ENCODE data around the gene NTHL1.

Gene NTHL1

DNA sequence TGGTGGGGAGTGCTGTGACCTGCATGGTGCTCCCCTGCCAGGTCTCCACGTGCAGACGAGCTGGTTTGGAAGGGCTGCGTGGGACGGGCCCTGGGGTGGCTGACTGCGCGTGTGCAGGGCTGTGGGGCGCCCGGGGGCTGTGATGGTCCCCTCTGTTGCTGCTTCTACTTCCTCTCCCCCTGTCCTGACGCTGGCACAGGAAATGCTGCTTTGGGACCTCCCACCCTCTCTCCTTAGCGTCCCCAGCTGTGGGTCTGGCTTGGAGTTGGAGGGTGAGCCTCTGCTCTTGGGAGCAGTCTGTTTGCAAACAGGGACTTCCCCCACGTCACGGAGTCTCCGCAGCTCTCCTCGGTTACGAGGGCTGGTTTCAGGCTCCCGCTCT, 35.3 kb upstream of the NTHL1 start:
- TF ChIP-seq TAF1 (IDR thresholded peaks at IDR 0.05; ENCODE audit: borderline replicate concordance, insufficient read depth, low read length): no peak
- no peak for TF ChIP-seq POLR2AphosphoS5 (IDR thresholded peaks at IDR 0.05; ENCODE audit: low read depth, low read length)

- TF ChIP-seq POLR2AphosphoS5 (IDR thresholded peaks at IDR 0.05; ENCODE audit: low read depth, low read length): no peak
- TF ChIP-seq, protein P1, sequence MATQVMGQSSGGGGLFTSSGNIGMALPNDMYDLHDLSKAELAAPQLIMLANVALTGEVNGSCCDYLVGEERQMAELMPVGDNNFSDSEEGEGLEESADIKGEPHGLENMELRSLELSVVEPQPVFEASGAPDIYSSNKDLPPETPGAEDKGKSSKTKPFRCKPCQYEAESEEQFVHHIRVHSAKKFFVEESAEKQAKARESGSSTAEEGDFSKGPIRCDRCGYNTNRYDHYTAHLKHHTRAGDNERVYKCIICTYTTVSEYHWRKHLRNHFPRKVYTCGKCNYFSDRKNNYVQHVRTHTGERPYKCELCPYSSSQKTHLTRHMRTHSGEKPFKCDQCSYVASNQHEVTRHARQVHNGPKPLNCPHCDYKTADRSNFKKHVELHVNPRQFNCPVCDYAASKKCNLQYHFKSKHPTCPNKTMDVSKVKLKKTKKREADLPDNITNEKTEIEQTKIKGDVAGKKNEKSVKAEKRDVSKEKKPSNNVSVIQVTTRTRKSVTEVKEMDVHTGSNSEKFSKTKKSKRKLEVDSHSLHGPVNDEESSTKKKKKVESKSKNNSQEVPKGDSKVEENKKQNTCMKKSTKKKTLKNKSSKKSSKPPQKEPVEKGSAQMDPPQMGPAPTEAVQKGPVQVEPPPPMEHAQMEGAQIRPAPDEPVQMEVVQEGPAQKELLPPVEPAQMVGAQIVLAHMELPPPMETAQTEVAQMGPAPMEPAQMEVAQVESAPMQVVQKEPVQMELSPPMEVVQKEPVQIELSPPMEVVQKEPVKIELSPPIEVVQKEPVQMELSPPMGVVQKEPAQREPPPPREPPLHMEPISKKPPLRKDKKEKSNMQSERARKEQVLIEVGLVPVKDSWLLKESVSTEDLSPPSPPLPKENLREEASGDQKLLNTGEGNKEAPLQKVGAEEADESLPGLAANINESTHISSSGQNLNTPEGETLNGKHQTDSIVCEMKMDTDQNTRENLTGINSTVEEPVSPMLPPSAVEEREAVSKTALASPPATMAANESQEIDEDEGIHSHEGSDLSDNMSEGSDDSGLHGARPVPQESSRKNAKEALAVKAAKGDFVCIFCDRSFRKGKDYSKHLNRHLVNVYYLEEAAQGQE (IDR thresholded peaks at IDR 0.05; ENCODE audit: insufficient read depth in 1 of 2, low read depth in 2 of 2, low read length in 2 of 2): no peak
- TF ChIP-seq SIN3A (IDR thresholded peaks at IDR 0.05; ENCODE audit: borderline replicate concordance, insufficient read depth, low read length): no peak
- peak; percentile 16 for TF ChIP-seq FOXP2 (optimal IDR thresholded peaks at IDR 0.05; ENCODE audit: borderline replicate concordance, extremely low read depth, extremely low read length, insufficient read depth)
Observed at GRCh38 chr16:2082171-2082982, 34.7 kb upstream of the NTHL1 start.

- TF ChIP-seq, protein P1 (IDR thresholded peaks at IDR 0.05; ENCODE audit: insufficient read depth in 1 of 2, low read depth in 2 of 2, low read length in 2 of 2): no peak
- no peak for TF ChIP-seq SIN3A (IDR thresholded peaks at IDR 0.05; ENCODE audit: borderline replicate concordance, insufficient read depth, low read length)
- no peak for TF ChIP-seq FOXP2 (optimal IDR thresholded peaks at IDR 0.05; ENCODE audit: borderline replicate concordance, extremely low read depth, extremely low read length, insufficient read depth)
- TF ChIP-seq TAF1 (IDR thresholded peaks at IDR 0.05; ENCODE audit: borderline replicate concordance, insufficient read depth, low read length): no peak
- no peak for TF ChIP-seq POLR2AphosphoS5 (IDR thresholded peaks at IDR 0.05; ENCODE audit: low read depth, low read length)
Observed at GRCh38 chr16:2081201-2082084, 33.8 kb upstream of the NTHL1 start.

DNA sequence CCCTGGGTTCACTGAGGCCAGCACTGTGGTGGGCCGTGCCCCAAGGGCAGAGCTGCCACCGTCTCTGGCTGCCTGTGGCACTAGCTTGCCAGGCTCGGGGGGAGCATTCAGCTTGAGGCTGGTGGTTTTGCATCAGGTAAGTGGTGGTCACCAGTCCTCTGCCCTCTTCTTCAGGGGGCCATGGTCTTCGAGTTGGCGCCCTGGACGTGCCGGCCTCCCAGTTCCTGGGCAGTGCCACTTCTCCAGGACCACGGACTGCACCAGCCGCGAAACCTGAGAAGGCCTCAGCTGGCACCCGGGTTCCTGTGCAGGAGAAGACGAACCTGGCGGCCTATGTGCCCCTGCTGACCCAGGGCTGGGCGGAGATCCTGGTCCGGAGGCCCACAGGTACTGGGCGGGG, 32.4 kb upstream of the NTHL1 start:
- TF ChIP-seq, protein P1 (IDR thresholded peaks at IDR 0.05; ENCODE audit: insufficient read depth in 1 of 2, low read depth in 2 of 2, low read length in 2 of 2): no peak
- no peak for TF ChIP-seq FOXP2 (optimal IDR thresholded peaks at IDR 0.05; ENCODE audit: borderline replicate concordance, extremely low read depth, extremely low read length, insufficient read depth)
- TF ChIP-seq TAF1 (IDR thresholded peaks at IDR 0.05; ENCODE audit: borderline replicate concordance, insufficient read depth, low read length): no peak
- TF ChIP-seq SIN3A (IDR thresholded peaks at IDR 0.05; ENCODE audit: borderline replicate concordance, insufficient read depth, low read length): no peak
- no peak for TF ChIP-seq POLR2AphosphoS5 (IDR thresholded peaks at IDR 0.05; ENCODE audit: low read depth, low read length)

GRCh38 chr16:2079311-2079800, 31.7 kb upstream of the NTHL1 start:
- TF ChIP-seq FOXP2 (optimal IDR thresholded peaks at IDR 0.05; ENCODE audit: borderline replicate concordance, extremely low read depth, extremely low read length, insufficient read depth) (no peak), POLR2AphosphoS5 (IDR thresholded peaks at IDR 0.05; ENCODE audit: low read depth, low read length) (no peak), SIN3A (IDR thresholded peaks at IDR 0.05; ENCODE audit: borderline replicate concordance, insufficient read depth, low read length) (no peak), TAF1 (IDR thresholded peaks at IDR 0.05; ENCODE audit: borderline replicate concordance, insufficient read depth, low read length) (no peak)
- TF ChIP-seq, protein P1 (IDR thresholded peaks at IDR 0.05; ENCODE audit: insufficient read depth in 1 of 2, low read depth in 2 of 2, low read length in 2 of 2): no peak
